ENCODE measurements around the gene SMCO3. TPM values are rescaled to one million over a fixed set of nuclear protein-coding genes. Genes with fewer than 3 reads are reported as not detected.

SMCO3 gene
- total RNA-seq, 4 donors from 2014 or later = 0.12 TPM; not detected in 3

DNA sequence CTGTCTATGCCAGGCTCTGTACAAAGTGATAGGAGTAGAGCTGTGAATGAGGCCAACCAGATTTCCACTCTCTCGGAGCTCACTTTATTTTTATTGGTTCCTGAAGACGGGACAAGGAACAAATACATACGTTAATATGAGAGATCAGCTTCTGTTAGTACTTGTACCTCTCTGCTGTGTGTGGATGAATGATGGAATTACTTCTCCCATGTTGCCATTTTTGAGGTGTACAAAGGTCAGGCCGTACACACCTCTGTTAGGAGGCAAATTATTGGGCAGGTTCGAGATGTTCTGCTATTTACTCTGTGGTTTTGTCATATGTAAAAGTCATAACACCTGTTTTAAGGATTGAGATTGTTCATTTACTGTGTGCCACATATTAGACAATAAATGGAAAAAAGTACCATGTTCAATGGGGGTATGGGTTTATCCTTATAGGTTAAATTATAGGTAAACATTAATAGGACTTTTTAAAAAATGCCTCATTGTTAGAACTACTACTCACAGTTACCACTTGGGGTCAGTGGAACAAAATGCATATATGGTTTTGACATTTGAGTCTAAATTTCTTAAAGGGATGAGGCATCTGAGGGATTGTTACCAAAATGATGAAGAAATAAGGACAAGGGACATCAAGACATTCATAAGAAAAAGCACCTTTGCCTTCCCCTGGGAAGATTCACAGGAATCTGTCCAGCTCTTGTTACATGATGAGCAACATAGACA, 37.6 kb downstream of the SMCO3 start:
- H3K4me1 ChIP-seq = peaks cover 8 to 15% of the 10 kb centered on the region in 2 donors
- H3K27me3 ChIP-seq = no peaks in the 10 kb centered on the region
- ATAC-seq = no peak
- intact Hi-C loops (cut with DNase I; ENCODE audit: low total_unique reads) (no loop called here), in situ Hi-C loops (cut with MboI; ENCODE audit: low sequenced_read_pairs in 4 of 4) (loop anchor here in 2 of 4 donors (25.0 kb wide), 2 partner anchors 1111 to 1136 kb away; partner anchors contain the start of genes DERA (in 1 of the 2) and STRAP (in 1 of the 2))
- H3K9me3 ChIP-seq = no peaks in the 10 kb centered on the region
- peak overlapping the region; percentile 81 to 95 (median 94) for H3K27ac ChIP-seq
- peak overlapping the region in 1 of 4 donors; percentile 81 for H3K4me3 ChIP-seq
- DNase-seq = no peak
- TF ChIP-seq POLR2A (IDR thresholded peaks at IDR 0.05) = no peak
- TF ChIP-seq, protein P1, sequence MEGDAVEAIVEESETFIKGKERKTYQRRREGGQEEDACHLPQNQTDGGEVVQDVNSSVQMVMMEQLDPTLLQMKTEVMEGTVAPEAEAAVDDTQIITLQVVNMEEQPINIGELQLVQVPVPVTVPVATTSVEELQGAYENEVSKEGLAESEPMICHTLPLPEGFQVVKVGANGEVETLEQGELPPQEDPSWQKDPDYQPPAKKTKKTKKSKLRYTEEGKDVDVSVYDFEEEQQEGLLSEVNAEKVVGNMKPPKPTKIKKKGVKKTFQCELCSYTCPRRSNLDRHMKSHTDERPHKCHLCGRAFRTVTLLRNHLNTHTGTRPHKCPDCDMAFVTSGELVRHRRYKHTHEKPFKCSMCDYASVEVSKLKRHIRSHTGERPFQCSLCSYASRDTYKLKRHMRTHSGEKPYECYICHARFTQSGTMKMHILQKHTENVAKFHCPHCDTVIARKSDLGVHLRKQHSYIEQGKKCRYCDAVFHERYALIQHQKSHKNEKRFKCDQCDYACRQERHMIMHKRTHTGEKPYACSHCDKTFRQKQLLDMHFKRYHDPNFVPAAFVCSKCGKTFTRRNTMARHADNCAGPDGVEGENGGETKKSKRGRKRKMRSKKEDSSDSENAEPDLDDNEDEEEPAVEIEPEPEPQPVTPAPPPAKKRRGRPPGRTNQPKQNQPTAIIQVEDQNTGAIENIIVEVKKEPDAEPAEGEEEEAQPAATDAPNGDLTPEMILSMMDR (IDR thresholded peaks at IDR 0.05 in 4 of 5, conservative IDR thresholded peaks at IDR 0.05 in 1 of 5) = peak in 1 of 5 experiments; percentile 21
- H3K36me3 ChIP-seq = no peaks in the 10 kb centered on the region

DNA sequence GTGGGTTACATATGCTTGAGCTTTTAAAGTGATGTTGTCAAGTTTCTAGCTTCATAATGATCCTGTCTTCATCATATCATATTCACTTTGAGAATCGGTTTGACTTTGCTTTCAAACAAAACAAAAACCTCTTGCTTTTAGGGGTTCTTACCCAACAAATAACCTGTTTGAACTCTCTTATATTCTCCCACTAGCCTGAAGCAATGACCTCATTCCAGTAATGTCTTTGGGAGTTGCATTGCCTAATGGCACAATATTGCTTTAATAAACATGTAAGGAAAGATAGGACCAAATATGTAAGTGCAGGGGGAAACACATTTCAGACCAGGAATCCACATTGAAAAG, 38.4 kb downstream of the SMCO3 start:
- Histone ChIP-seq H3K4me1 (peaks cover 8 to 18% of the 10 kb centered on the region in 2 donors), H3K4me3 (peak overlapping the region; percentile 81 to 89 (median 84)), H3K36me3 (no peaks in the 10 kb centered on the region), H3K27me3 (no peaks in the 10 kb centered on the region), H3K9me3 (no peaks in the 10 kb centered on the region), H3K27ac (peak overlapping the region; percentile 81 to 95 (median 94))
- ATAC-seq (peak in 1 of 2 donors; percentile 0), DNase-seq (no peak)
- no peak for TF ChIP-seq POLR2A (IDR thresholded peaks at IDR 0.05)
- TF ChIP-seq, protein P1 (IDR thresholded peaks at IDR 0.05 in 4 of 5, conservative IDR thresholded peaks at IDR 0.05 in 1 of 5) = no peak
- intact Hi-C loops (cut with DNase I; ENCODE audit: low total_unique reads) (no loop called here), in situ Hi-C loops (cut with MboI; ENCODE audit: low sequenced_read_pairs in 4 of 4) (loop anchor here in 2 of 4 donors (25.0 kb wide), 2 partner anchors 1112 to 1137 kb away; partner anchors contain the start of genes DERA (in 1 of the 2) and STRAP (in 1 of the 2))

DNA sequence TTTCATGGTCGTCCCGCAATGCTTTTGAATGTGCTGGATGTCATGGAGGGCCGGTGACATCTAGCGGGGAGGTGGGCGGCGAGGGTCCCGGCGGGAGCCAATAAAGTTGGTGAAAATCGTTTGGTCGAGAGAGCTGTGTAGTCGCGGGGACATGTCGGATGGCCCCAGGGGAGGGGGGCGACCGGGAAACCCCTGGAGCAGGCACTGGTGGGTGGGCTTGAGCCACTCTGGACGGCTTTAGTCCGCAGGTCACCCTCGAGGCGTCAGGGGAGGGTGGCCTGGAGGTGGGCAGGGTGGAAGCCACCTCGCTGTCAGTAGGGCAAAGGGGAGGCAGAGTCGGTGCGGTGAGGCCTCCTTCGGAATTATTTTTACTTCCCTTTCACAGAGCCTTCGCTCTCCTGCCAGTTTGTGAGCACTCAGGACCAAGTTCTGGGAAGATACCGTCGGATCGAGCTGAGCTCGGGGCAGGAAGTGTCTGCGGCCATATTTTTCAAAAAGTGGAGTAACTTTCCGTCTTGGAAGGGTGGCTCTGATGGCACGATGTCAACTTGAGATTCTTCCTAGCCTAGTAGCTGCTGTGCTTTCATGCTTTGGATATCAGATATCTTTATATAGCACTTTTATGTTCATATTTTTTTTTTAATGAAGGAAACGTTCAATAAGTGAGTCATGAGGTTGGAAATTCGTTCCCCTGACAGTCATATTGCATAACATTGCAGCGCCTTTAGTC, 38.9 kb downstream of the SMCO3 start:
- intact Hi-C loops (cut with DNase I; ENCODE audit: low total_unique reads) (loop anchor here (1.0 to 5.0 kb wide), 5 partner anchors 28 to 1107 kb away; partner anchors contain the start of genes ATF7IP, C12orf60, STRAP and WBP11), in situ Hi-C loops (cut with MboI; ENCODE audit: low sequenced_read_pairs in 4 of 4) (loop anchor here in 2 of 4 donors (25.0 kb wide), 2 partner anchors 1112 to 1137 kb away; partner anchors contain the start of genes DERA (in 1 of the 2) and STRAP (in 1 of the 2))
- Histone ChIP-seq H3K36me3 (no peaks in the 10 kb centered on the region), H3K4me1 (peaks cover 8 to 18% of the 10 kb centered on the region in 2 donors), H3K27ac (peak overlapping the region; percentile 81 to 95 (median 94)), H3K9me3 (no peaks in the 10 kb centered on the region), H3K27me3 (no peaks in the 10 kb centered on the region), H3K4me3 (peak overlapping the region; percentile 81 to 89 (median 84))
- ATAC-seq = peak; percentile 8 to 10
- TF ChIP-seq, protein P1 (IDR thresholded peaks at IDR 0.05 in 4 of 5, conservative IDR thresholded peaks at IDR 0.05 in 1 of 5) = no peak
- peak in 1 of 2 donors; percentile 28 for TF ChIP-seq POLR2A (IDR thresholded peaks at IDR 0.05)
- peak; percentile 27 to 50 for DNase-seq

DNA sequence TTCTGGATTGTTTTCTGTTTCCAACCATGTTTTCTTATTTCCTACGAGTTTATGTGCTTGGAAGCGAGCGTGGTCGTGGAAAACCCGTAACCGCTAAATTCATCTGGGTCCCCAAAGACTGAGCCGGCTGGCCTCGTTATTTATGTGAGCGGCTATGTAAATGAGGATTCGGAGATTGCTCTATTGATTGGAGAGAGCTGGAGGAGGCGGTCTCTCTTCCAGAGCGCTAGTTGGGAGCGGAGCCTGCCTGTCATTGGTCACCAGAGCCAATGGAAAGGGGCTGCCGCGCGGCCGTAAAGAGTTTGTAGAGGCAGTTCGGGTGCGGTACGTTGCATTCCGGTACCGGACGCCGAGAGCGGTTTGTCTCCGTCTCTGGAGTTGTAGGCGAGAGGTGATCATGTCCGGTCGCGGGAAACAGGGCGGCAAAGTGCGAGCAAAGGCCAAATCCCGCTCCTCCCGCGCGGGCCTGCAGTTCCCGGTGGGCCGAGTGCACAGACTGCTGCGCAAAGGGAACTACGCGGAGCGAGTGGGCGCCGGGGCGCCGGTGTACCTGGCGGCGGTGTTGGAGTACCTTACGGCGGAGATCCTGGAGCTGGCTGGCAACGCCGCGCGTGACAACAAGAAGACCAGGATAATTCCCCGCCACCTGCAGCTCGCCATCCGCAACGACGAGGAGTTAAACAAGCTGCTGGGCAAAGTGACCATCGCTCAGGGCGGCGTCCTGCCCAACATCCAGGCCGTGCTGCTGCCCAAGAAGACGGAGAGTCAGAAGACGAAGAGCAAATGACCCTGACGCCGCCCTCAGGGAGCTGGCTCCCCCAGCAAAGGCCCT, 39.7 kb downstream of the SMCO3 start:
- TF ChIP-seq, protein P1 (IDR thresholded peaks at IDR 0.05 in 4 of 5, conservative IDR thresholded peaks at IDR 0.05 in 1 of 5) = peak in 3 of 5 experiments; percentile 4 to 20 (median 8)
- peak; percentile 89 to 91 for TF ChIP-seq POLR2A (IDR thresholded peaks at IDR 0.05)
- in situ Hi-C loops (cut with MboI; ENCODE audit: low sequenced_read_pairs in 4 of 4) = no loop called here

More for the DNA sequence above, 39.7 kb downstream of the SMCO3 start:
- Histone ChIP-seq H3K4me1 (peaks cover 8 to 18% of the 10 kb centered on the region in 2 donors), H3K27ac (peak overlapping the region; percentile 81 to 95 (median 94)), H3K4me3 (peak overlapping the region; percentile 81 to 89 (median 84)), H3K36me3 (no peaks in the 10 kb centered on the region), H3K27me3 (no peaks in the 10 kb centered on the region), H3K9me3 (no peaks in the 10 kb centered on the region)
- ATAC-seq (peak; percentile 77 to 84), DNase-seq (peak; percentile 95 to 96)
- intact Hi-C loops (cut with DNase I; ENCODE audit: low total_unique reads) = loop anchor here (1.0 to 5.0 kb wide), 5 partner anchors 29 to 1108 kb away; partner anchors contain the start of genes ATF7IP, C12orf60, STRAP and WBP11

All from gastrocnemius medialis (tissue), 4 donors.